Mesothelial cell of epicardium (in vitro differentiated cells): ENCODE measurements around the gene PPIL4. TPM values are rescaled to one million over a fixed set of nuclear protein-coding genes. Genes with fewer than 3 reads are reported as not detected.

Source experiments
- DNase-seq, 2 experiments: peaks; one replicate each; pipeline ENCODE4 v3.0.0; 2021; ENCODE audit warnings: low spot score in 2 of 2; ENCODE audit not compliant: unreplicated experiment in 2 of 2
- H3K27ac Mint-ChIP-seq: 2 replicates; pipeline ENCODE4 v1.8.0; 2021; ENCODE audit warnings: mixed read lengths
- H3K27me3 Mint-ChIP-seq: 2 replicates; pipeline ENCODE4 v1.8.0; 2021; ENCODE audit warnings: low read depth, mixed read lengths
- H3K36me3 Mint-ChIP-seq: 2 replicates; pipeline ENCODE4 v1.8.0; 2021; ENCODE audit warnings: mixed read lengths
- H3K4me1 Mint-ChIP-seq: 2 replicates; pipeline ENCODE4 v1.8.0; 2021; ENCODE audit warnings: mixed read lengths
- H3K4me3 Mint-ChIP-seq: 2 replicates; pipeline ENCODE4 v1.8.0; 2021; ENCODE audit warnings: mild to moderate bottlenecking, moderate library complexity, mixed read lengths
- H3K9me3 Mint-ChIP-seq: 2 replicates; pipeline ENCODE4 v1.8.0; 2021; ENCODE audit warnings: mixed read lengths
- total RNA-seq: library from RNA; stranded (reverse); gene quantifications from 3 replicates; pipeline ENCODE4 v1.2.1, GENCODE V29; 2021
- TF ChIP-seq, protein P1 (sequence below): fragments of 200-600 bp; sonication (generic); IDR thresholded peaks from one replicate; pipeline ENCODE4 v1.5.0; 2021; ENCODE audit warnings: antibody characterized with exemption; ENCODE audit not compliant: unreplicated experiment

Gene PPIL4
- total RNA-seq, 1 donor from 2014 or later, result 39.8 TPM

DNA sequence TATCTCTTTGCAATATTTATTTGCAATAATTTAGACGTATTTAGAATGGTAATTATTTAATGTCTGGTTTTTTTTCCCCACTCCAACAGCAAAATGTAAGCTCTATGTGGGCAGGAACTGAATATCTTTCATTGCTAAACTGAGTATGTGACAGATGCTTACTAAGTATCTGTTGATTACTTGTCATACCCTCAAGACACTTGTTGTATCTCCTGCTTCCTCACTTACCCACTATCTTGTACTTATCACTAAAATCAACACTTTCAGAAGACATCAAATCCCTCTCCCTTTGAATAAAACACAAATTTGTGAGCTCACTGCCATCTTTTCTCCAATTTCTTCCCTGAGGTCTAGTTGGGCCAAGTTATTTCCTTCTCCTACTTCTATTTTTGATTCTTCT is 30.3 kb downstream of the PPIL4 start:
- no peak overlapping the region for H3K27ac Mint-ChIP-seq
- peaks cover 25% of the 10 kb centered on the region for H3K36me3 Mint-ChIP-seq
- H3K9me3 Mint-ChIP-seq, result peaks cover 4% of the 10 kb centered on the region
- TF ChIP-seq, protein P1, sequence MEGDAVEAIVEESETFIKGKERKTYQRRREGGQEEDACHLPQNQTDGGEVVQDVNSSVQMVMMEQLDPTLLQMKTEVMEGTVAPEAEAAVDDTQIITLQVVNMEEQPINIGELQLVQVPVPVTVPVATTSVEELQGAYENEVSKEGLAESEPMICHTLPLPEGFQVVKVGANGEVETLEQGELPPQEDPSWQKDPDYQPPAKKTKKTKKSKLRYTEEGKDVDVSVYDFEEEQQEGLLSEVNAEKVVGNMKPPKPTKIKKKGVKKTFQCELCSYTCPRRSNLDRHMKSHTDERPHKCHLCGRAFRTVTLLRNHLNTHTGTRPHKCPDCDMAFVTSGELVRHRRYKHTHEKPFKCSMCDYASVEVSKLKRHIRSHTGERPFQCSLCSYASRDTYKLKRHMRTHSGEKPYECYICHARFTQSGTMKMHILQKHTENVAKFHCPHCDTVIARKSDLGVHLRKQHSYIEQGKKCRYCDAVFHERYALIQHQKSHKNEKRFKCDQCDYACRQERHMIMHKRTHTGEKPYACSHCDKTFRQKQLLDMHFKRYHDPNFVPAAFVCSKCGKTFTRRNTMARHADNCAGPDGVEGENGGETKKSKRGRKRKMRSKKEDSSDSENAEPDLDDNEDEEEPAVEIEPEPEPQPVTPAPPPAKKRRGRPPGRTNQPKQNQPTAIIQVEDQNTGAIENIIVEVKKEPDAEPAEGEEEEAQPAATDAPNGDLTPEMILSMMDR, result no peak
- peaks cover 5% of the 10 kb centered on the region for H3K4me1 Mint-ChIP-seq
- H3K4me3 Mint-ChIP-seq, result no peak overlapping the region
- no peaks in the 10 kb centered on the region for H3K27me3 Mint-ChIP-seq
- DNase-seq, result no peak

DNA sequence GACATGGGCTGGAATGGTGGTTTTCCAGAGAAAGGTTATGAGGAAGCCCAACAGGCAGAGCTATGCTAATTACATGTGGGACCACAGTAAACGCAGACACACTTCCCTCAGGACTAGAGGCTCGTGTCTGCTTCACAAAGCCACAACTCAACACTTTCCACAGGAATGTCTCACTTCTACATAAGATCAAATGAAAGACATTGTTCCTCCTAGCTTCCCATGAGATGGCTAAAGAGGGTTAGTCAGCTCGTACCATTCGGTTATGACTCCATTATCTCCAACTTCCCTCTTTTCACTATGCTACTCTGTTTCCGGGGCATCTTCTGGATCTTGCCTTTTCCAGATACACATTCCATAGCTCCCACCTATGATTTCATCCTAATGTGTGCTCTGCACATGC is 31.9 kb downstream of the PPIL4 start:
- DNase-seq, result no peak
- H3K4me3 Mint-ChIP-seq, result no peak overlapping the region
- peaks cover 4% of the 10 kb centered on the region for H3K9me3 Mint-ChIP-seq
- H3K36me3 Mint-ChIP-seq, result peaks cover 25% of the 10 kb centered on the region
- no peaks in the 10 kb centered on the region for H3K4me1 Mint-ChIP-seq
- TF ChIP-seq, protein P1, result no peak
- peak overlapping the region; percentile 24 for H3K27ac Mint-ChIP-seq
- no peaks in the 10 kb centered on the region for H3K27me3 Mint-ChIP-seq

DNA sequence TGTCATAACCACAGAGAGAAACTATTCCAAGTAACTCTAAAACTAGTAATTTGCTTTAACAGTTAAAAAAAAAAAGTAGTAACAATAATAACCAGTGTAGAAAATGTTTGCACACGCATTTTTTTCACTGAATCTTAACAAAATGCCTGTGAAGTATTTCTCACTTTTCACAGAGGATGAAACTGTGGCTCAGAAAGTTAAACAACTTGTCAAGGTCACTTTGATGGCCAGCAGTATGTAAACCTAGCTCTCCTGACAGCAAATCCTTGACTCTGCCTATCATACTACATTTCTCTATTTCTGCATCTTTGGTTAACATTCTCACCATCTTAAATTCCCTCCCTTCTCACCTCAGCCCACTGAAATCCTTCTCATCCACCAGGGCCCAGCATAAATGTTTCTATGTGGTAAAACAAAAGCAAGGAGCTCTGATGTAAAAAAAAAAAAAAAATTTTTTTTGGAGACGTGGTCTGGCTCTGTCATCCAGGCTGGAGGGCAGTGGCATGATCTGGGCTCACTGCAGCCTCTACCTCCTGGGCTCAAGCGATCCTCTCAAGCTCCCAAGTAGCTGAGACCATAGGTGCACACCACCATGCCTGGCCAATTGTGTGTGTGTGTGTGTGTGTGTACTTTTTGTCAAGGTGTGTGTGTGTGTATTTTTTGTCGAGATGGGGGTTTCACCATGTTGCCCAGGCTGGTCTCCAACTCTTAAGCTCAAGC is 34.9 kb downstream of the PPIL4 start:
- H3K9me3 Mint-ChIP-seq, result peaks cover 4% of the 10 kb centered on the region
- peak overlapping the region; percentile 56 for H3K27ac Mint-ChIP-seq
- no peak for DNase-seq
- peaks cover 22% of the 10 kb centered on the region for H3K36me3 Mint-ChIP-seq
- no peaks in the 10 kb centered on the region for H3K27me3 Mint-ChIP-seq
- H3K4me1 Mint-ChIP-seq, result peaks cover 3% of the 10 kb centered on the region
- no peak overlapping the region for H3K4me3 Mint-ChIP-seq
- TF ChIP-seq, protein P1, result no peak

DNA sequence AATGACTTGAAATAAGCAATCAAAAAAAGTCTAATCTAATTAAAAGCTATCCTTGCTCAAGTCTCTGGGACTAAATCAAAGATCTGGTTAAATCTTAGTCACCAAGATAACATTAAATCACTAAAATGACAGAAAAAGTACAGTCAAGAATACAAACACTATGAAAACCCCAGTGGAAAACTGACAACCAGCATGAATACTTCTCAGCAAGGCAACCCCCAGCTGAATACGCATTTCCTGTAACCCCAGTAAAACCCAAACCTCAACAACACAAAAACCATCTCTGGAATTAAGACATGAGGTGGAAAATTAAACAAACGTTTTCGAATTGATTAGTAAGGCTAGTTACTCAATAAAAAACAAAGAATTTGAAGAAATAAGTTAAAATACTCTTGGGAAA is 37.4 kb downstream of the PPIL4 start:
- Mint-ChIP-seq H3K27me3 (no peaks in the 10 kb centered on the region), H3K4me3 (no peak overlapping the region), H3K9me3 (no peaks in the 10 kb centered on the region), H3K27ac (no peak overlapping the region), H3K4me1 (peaks cover 3% of the 10 kb centered on the region), H3K36me3 (peaks cover 19% of the 10 kb centered on the region)
- TF ChIP-seq, protein P1, result no peak
- no peak for DNase-seq

DNA sequence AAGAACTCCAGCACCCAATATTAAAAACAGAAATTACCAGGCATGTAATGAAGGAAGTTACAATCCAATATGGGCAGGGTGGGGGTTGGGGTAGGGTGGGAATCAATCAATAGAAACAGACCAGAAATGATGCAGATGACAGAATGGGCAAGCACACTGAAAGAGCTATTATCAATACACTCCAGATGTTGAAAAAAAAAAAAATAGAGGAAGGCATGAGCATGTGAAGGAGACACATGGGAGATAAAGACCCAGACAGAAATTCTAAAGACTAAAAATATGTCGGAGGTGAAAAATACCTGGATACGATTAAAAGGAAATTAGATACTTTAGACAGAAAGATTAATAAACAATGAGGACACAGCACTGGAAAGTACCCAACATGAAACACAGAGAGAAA is 42.0 kb downstream of the PPIL4 start:
- no peak overlapping the region for H3K4me3 Mint-ChIP-seq
- TF ChIP-seq, protein P1, result no peak
- H3K36me3 Mint-ChIP-seq, result peaks cover 14% of the 10 kb centered on the region
- no peak for DNase-seq
- H3K4me1 Mint-ChIP-seq, result peaks cover 3% of the 10 kb centered on the region
- H3K27ac Mint-ChIP-seq, result no peak overlapping the region
- no peaks in the 10 kb centered on the region for H3K27me3 Mint-ChIP-seq
- no peaks in the 10 kb centered on the region for H3K9me3 Mint-ChIP-seq
